ENCODE results near the gene RGS7BP.

DNA sequence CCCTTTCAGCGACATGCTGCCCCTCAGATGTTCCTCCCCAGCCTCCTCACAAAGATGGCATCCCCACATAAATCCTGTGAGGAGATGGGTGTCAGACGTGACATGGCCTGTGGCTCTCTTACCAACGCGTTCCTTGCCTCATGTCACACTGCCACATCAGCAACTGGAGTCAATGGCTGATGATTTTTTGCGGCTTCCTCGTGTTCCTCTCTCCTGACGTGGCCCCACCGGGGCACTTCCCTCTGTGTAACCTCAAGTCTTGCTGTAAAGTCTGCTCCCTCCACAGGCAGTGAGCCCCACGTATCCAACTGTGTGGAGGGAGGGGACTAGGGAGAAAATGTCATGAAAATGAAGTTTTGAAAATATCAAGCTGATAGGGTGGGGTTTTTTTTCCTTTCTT, 131.3 kb downstream of the RGS7BP start:
- TF ChIP-seq, protein P1, sequence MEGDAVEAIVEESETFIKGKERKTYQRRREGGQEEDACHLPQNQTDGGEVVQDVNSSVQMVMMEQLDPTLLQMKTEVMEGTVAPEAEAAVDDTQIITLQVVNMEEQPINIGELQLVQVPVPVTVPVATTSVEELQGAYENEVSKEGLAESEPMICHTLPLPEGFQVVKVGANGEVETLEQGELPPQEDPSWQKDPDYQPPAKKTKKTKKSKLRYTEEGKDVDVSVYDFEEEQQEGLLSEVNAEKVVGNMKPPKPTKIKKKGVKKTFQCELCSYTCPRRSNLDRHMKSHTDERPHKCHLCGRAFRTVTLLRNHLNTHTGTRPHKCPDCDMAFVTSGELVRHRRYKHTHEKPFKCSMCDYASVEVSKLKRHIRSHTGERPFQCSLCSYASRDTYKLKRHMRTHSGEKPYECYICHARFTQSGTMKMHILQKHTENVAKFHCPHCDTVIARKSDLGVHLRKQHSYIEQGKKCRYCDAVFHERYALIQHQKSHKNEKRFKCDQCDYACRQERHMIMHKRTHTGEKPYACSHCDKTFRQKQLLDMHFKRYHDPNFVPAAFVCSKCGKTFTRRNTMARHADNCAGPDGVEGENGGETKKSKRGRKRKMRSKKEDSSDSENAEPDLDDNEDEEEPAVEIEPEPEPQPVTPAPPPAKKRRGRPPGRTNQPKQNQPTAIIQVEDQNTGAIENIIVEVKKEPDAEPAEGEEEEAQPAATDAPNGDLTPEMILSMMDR (conservative IDR thresholded peaks at IDR 0.05; ENCODE audit: low read depth, low read length), result no peak
- no peak for TF ChIP-seq EZH2 (IDR thresholded peaks at IDR 0.05; ENCODE audit: borderline replicate concordance, low read depth, low read length, poor library complexity, severe bottlenecking)

Measured in A673 (cell line).